PC-3 (cell line): ENCODE measurements around the gene STXBP4.

ENCODE experiments used
- EZH2 ChIP-seq: fragments of 300-600 bp; sonication (generic); IDR thresholded peaks from one replicate; pipeline ENCODE4 v1.6.1; 2017; ENCODE audit warnings: antibody characterized with exemption, mild to moderate bottlenecking, low read length; ENCODE audit not compliant: unreplicated experiment
- TF ChIP-seq, protein P1 (sequence below): fragments of 300-600 bp; sonication (generic); conservative IDR thresholded peaks from 2 replicates; pipeline ENCODE4 v1.5.1; 2017; ENCODE audit warnings: antibody characterized with exemption, low read depth, mild to moderate bottlenecking, low read length

DNA sequence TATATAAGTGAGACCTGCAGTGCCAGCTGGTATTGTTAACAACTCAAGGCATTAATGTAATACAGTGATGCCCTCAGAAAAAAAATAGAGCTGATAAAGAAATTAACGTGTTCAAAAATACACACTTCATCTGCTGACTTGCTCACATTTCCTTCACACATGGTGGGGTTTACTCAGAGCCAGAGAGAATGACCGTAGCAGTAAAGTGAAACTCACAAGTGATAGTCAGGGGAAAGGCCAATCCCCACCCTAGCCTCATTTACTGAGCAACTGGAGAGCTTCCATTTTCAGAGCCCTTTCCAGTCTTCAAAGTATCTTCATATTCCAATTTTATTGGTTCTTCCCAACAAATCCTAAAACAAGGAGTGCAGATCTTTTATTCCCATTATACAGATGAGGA, 222.2 kb downstream of the STXBP4 start:
- TF ChIP-seq EZH2, result no peak
- TF ChIP-seq, protein P1, sequence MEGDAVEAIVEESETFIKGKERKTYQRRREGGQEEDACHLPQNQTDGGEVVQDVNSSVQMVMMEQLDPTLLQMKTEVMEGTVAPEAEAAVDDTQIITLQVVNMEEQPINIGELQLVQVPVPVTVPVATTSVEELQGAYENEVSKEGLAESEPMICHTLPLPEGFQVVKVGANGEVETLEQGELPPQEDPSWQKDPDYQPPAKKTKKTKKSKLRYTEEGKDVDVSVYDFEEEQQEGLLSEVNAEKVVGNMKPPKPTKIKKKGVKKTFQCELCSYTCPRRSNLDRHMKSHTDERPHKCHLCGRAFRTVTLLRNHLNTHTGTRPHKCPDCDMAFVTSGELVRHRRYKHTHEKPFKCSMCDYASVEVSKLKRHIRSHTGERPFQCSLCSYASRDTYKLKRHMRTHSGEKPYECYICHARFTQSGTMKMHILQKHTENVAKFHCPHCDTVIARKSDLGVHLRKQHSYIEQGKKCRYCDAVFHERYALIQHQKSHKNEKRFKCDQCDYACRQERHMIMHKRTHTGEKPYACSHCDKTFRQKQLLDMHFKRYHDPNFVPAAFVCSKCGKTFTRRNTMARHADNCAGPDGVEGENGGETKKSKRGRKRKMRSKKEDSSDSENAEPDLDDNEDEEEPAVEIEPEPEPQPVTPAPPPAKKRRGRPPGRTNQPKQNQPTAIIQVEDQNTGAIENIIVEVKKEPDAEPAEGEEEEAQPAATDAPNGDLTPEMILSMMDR, result no peak
